Nucleus accumbens (tissue), 56 donors: ENCODE data around the gene LIN9.

Experiments used
- DNase-seq, 56 donors: peaks; one replicate each; lab custom pipeline; 2025; lab: John Stamatoyannopoulos, UW

The LIN9 gene

DNA sequence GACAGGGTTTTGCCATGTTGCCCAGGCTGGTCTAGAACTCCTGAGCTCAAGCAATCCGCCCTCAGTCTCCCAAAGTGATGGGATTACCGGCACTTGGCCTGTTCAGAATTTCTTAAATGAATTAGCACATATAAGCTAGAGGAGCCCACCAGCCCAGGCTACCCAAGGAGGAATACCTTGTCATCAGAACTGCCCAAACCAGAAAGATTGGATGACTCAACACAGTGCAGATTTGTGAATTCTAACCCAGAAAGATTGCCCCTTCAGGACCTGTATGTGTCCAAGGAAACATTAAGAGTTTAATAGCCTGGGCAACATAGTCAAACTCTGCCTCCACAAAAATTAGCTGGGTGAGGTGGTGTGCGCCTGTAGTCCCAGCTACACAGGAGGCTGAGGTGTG is 14.0 kb upstream of the LIN9 start:
- DNase-seq, result no peak

DNA sequence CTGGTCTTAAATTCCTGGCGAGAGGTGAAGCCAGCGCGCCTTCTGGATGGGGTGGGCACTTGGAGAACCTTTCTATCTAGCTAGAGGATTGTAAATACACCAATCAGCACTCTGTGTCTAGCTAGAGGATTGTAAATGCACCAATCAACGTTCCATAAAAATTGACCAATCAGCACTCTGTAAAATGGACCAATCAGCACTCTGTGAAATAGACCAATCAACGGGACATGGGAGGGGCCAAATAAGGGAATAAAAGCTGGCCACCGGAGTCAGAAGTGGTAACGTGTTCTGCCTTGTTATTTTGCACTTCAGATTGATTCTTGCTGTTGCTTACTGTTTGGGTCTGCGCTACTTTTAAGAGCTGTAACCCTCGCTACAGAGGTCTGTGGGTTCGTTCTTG is 12.0 kb upstream of the LIN9 start:
- no peak for DNase-seq

DNA sequence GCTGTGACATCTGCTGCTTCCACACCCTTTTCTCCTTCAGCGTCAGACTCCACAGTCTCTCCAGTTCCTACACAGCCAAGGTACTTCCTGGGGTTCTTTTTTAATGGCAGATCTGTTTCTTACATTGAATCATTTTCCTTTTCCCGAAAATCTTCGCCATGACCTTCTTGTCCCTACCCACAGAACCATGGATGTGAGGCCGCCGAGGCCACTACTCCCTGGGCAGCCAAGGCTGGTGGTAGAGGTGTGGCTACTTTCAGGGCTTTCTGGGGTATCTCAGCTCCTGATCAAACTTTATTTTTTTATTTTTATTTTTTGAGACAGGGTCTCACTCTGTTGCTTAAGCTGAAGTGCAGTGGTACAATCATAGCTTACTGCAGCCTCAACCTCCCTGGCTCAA is 9.5 kb upstream of the LIN9 start:
- no peak for DNase-seq

DNA sequence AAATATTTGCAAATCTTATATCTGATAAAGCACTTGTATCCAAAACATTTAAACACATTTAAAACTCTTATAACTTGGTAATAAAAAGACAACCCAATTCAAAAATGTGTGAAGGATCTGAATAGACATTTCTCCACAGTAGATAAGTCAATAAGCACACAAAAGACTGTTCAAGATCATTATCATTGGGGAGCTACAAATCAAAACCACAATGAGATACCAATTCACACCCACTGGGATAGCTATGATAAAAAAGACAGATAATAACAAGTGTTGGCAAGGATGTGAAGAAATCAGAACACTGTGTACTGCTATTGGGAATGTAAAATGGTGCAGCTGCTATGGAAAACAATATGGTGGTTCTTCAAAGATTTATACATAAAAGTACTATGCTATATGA is 5.1 kb upstream of the LIN9 start:
- DNase-seq, result no peak

DNA sequence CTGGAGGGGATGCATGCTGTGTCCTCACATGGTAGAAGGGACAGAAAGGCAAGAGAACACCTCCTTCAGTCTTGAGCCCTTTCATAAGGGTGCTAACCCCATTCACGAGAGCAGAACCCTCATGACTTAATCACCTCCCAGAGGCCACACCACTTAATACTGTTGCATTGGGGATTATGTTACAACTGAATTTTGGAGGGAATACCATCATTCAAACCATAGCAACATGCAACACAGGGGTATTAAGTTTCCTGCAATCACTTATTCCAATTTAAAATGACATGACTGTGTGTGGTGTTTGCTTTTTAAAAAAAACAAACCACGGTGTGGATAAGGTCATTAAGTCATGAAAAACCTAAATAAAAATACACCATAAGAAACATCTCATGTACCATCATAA is 3.1 kb upstream of the LIN9 start:
- no peak for DNase-seq

DNA sequence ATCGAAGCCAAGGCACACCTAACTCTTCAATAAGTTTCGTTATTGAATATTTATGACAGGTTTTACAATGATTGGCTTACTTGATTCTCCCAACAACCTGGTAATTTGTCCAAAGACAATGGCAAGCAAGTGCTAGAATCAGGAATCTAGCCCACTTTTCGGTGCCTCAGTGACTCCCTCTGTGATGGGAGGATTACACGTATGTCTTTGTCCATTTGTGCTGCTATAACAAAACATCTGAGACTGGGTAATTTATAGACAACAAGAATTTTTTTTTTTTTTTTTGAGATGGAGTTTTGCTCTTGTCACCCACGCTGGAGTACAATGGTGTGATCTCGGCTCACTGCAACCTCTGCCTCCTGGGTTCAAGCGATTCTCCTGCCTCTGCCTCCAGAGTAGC is 2.4 kb upstream of the LIN9 start:
- DNase-seq, result no peak

DNA sequence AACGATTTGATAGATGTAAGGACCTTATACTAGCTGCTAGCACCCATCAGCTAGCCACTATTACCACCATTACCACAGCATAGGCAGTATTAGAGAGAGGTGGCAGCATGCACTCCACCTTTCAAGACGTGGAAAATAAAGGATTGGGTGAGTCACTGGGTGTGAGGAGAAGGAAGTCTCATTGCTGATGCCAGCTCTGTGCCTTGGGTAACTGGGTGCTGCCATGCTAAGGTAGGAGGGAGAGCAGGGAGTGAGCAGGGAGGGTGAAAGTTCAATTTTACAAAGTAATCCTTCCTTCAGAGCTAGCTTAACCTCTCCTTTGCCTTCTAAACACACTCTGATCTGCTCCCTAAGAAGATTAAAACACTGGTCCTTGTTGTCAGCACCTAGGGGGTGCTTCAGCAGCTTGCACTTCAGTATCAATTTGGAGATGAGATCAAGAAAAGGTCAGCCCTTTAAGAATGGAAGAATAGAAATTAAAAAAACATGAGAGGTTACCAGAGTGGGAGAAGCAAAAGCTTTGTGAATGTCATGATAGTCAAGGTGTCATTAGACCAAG is 1.8 kb upstream of the LIN9 start:
- DNase-seq, result no peak

DNA sequence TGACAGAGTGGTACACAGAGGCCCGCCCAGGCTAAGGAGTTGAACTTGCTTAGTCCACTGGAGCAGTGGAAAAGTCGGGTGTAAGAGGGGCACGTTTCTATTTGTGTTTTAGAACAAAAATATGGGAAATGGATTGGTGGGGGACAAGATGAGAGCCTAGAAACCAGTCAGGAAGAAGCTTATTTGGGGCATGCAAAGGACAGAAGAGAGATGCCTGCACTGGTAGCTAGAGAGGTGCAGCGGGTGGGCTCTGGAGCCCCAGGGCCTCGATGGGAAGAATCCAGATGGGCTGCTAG is 1.2 kb upstream of the LIN9 start:
- DNase-seq, result no peak

DNA sequence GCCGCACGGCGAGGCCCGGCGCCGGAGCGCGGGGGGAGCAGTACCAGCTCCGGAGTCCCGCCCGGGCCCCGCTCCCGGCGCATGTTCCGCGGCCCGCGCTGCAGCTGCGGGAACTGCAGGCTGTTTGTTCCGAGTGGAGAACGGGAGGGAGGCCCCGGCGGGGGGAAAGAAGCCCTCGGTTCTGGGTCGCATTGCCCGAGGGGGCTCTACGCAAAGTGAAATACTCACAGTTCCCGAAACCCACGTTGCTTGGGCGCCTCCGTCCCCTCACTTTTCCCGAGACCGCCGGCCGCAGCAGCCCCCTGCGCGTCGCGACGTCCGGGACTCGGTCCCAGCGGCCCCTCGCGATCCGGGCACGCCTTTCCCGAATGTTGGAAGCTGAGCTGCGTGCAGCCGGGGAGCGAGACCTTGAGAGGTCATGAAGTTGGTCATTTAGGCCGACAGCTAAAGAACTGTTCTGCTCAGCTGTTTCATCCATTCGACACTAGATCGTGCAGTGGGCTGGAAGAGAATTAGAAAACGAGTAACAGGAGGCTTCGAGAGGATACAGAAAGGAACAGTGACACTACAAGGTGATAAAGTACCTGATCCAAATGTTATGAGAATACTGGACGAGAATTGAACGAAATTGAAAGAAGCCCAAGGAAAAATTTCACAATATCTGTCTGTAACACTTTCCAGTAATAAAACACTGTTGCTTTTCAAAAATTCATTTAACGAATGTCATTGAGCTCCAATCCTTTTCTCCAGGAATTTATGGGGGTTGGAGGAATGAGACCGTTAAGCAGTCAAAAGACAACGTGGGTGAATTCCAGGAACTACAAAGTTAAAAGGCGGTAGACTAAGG is 657 bp upstream of the LIN9 start:
- peak in 33 of 56 donors; percentile 20 to 80 (median 54) for DNase-seq

DNA sequence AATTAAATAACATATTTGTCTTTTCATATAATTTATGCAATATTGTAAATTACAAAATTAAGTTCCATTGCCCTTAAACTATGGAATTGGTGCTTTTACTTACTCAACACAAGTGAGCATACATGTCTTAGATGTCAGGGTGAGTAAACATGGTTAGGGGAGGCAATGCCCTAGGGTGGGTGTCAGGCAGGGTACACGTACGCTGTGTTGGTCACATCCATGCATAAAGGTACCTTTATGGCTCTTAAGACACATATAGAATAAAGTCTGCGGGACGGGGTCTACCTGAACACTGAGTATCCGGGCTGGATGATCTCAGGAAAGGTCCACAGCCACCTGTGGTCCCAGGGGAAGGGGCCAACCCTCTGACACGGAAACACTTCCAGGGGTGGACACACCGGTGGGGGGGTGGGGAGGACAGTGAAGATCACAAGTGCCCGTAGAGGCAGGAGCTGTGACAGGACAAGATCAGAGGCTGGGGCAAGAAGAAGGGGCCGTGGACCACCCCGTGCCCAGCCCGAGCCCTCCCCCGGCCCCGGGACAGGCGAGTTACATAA is 720 bp downstream of the LIN9 start:
- peak in 3 of 56 donors; percentile 1 to 26 (median 3) for DNase-seq

DNA sequence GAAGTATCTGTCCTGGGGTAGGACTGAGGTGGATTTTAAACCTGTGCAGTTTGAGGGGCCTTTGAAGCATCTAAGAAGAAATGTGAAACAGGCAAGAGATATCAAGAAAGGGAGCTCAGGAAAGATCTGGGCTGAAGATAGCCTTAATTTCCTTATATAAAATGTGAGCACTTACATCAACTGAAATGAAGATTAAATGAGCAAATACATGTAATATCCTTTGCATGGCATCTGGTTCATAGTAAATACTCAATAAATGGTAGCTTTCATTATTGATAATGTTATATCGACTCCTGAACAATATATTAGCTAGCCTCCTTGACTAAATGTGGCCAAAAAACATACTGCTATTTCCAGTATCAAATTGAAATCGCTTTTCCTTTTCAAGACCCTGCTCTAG is 2.5 kb downstream of the LIN9 start:
- DNase-seq, result no peak

DNA sequence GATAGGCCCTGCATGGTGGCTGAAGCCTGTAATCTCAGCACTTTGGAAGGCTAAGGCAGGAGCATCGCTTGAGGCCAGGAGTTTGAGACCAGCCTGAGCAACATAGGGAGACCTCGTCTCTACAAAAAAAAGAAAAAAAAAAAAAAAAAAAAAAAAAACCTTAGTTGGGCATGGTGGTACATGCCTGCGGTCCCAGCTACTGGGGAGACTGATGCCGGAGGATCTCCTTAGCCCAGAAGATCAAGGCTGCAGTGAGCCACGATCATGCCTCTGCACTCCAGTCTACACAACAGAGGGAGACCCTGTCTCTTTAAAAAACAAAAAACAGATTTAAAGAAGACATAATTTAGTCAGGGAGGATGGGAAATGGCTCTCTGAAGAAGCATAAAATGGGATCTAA is 3.8 kb downstream of the LIN9 start:
- no peak for DNase-seq

DNA sequence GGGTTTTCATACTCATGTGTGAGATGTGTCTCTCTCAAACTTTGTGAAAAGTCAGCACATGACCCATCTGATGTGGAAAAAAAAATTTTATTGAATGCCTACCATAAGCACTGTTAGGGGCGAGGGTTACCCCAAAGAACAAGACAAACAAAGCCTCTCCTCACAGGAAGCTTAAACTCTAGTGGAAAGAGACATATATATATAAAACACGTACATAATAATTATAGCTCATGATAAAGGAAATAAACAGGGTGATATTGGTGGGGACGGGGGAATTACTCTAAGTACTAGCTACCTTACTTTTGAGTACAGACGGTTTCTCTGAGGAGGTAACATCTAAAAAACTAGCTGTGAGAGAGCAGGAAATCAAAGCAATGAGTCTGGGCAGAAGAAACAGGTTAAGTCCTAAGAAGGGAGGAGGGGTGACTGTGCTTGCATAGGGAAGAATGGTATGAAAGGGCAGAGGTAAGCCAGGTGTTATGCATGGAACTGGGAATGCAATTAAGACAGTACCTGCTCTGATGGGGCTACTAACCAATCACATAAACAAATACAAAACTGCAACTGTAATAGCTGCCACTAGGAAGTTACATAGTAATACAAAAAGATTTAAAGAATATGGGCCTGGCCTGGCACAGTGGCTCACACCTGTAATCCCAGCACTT is 4.5 kb downstream of the LIN9 start:
- no peak for DNase-seq

DNA sequence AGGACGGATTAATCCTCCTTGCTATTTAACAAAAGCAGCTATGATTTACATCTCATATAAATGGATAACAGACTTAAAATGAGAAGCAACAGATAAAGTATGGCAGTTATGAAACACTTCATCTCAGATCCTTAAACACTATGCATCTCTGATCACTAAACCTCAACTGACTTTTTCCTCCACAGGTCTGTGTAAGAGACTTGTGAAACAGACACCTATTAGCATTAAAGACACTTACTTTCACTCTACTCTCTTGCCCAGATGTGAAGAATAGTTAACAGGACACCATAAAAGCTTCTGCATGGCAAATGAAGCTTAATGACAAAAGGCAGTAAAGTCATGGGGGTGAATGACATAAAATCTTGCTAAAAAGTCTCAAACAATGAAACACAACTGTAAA is 6.2 kb downstream of the LIN9 start:
- DNase-seq, result no peak

DNA sequence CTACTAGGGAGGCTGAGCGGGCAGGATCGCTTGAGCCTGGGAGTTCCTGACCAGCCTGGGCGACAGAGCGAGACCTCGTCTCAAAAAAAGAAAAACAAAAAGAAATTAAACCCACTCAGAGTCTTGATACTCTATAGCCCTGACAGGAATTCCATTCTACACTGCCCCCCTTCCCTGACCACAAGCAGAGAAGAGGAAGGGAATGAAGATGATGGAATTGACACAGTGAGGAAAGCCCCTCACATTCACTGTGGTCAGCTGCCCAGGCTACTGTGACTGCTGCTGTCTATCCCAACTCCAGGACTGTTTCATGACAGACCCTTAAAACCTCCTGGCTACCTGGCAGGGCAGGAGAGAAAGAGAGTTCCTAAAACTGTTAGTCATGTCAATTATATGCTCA is 12.1 kb downstream of the LIN9 start:
- no peak for DNase-seq

DNA sequence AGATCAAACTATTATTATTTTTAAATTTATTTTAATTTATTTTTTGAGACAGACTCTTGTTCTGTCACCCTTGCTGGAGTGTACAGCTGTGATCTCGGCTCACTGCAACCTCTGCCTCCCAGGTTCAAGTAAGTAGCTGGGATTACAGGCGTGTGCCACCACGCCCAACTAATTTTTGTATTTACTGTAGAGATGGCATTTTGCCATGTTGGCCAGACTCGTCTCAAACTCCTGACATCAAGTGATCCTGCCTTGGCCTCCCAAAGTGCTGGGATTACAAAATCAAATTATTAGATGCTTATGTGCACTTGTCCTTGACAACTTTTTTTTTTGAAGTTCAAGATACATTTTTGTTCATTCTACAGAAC is 15.4 kb downstream of the LIN9 start:
- DNase-seq, result no peak

DNA sequence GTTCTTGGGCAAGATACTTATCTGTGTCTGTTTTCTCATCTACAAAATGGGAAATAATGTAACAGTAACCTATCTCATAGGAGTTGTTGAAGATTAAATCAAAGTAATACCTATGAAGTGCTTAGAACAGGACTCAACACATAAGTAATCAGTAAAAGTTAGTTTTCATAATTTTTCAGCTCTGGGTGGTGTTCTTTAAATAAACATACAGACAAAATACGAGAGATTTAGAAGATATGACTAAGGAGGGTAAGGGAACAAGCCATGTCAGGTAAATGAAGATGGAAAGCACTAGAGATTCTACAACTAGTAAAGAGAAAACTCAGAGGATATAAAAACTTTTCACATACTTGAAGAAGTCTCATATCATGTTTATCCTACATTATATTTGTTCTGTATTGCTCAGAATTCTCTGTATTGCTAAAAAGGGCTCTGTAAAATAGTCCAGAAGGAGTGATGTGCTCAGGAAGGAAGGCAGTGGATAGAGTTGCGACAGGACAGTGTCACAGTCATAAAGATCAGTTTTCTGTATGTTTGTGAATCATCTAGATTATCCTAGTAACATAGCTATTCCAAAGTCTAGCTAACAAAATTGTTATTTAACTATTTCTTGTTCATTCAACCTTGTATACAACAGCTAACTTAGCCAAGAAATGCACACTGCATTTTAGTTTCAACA is 16.0 kb downstream of the LIN9 start:
- no peak for DNase-seq

DNA sequence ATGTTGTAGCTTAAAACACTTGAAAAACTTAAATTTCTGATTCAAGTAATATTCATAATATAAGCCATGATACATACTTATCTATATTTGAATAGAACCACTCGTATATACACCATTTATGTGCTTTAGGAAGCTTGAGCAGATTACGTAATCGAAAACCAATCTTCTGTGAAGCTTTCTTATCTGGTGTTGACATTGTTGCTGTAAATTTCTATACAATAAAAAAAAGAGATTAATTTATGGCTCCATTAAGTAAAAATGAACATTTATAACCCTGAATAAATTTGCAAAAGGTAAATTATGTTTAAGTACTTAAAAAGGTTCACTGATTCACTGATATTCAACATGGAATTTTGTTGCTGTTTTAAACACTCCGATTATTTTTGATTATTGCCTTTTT is 21.4 kb downstream of the LIN9 start:
- DNase-seq, result no peak

DNA sequence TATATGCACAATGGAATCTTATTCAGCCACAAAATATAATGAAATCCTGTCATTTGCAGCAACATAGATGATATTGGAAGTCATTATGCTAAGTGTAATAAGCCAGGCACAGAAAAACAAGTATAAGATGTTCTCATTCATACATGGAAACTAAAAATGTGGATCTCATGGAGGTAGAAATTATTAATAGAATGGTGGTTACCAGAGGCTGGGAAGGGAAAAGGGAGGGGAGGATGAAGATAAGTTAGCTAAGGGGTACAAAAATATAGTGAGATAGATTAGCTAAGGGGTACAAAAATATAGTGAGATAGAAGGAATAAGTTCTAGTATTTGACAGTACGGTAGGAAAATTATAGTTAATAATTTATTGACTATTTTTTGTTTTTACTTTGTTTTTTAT is 27.9 kb downstream of the LIN9 start:
- DNase-seq, result no peak

DNA sequence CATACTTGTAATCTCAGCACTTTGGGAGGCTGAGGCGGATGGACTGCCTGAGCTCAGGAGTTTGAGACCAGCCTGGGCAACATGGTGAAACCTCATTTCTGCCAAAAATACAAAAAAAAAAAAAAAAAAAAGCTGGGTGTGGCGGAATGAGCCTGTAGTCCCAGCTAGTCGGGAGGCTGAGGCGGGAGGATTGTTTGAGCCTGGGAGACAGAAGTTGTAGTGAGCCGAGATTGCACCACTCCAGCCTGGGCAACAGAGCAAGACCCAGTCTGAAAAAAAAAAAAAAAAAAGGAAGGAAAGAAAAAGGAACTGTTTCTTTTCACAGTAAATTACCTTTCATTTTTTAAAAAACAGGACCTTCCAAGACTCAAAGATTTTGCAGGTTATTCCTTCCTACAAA is 29.5 kb downstream of the LIN9 start:
- no peak for DNase-seq

DNA sequence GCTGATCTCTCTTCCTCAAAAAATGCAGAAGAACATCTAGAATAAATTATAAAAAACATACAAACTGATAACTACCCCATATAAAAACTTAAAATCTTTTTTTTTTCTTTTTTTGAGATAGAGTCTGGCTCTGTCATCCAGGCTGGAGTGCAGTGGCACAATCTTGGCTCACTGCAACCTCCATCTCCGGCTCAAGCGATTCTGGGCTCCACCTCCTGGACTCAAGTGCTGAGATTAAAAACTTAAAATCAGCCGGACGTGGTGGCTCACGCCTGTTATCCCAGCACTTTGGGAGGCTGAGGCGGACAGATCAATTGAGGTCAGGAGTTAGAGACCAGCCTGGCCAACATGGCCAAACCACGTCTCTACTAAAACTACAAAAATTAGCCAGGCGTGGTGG is 31.1 kb downstream of the LIN9 start:
- no peak for DNase-seq
